Neural progenitor cell (in vitro differentiated cells): ENCODE results near the gene CLCF1. TPM values are rescaled to one million over a fixed set of nuclear protein-coding genes. Genes with fewer than 3 reads are reported as not detected.

Experiments
- DNase-seq: peaks from one replicate; pipeline ENCODE4 v3.0.0-alpha.2; 2016; ENCODE audit warnings: low spot score
- H2AFZ ChIP-seq: fragments of 200-600 bp; sonication (generic); replicated peaks from 2 replicates; pipeline ENCODE4 v1.6.1; 2016; ENCODE audit warnings: antibody characterized with exemption
- H3F3A ChIP-seq: fragments of 200-600 bp; sonication (generic); 2 replicates; pipeline ENCODE4 v1.6.1; 2016; ENCODE audit warnings: antibody characterized with exemption, low read depth
- H3K27ac ChIP-seq: fragments of 200-600 bp; sonication (generic); 2 replicates; pipeline ENCODE4 v1.5.1; 2016; ENCODE audit warnings: mild to moderate bottlenecking
- H3K27me3 ChIP-seq: fragments of 200-600 bp; sonication (generic); 2 replicates; pipeline ENCODE4 v1.6.1; 2016; ENCODE audit warnings: mild to moderate bottlenecking, moderate library complexity
- H3K36me3 ChIP-seq: fragments of 200-600 bp; sonication (generic); 2 replicates; pipeline ENCODE4 v1.5.1; 2016
- H3K4me1 ChIP-seq: fragments of 200-600 bp; sonication (generic); 2 replicates; pipeline ENCODE4 v1.6.1; 2016; ENCODE audit warnings: mixed run types
- H3K4me2 ChIP-seq: fragments of 200-600 bp; sonication (generic); 2 replicates; pipeline ENCODE4 v1.6.1; 2016
- H3K4me3 ChIP-seq: fragments of 200-600 bp; sonication (generic); 2 replicates; pipeline ENCODE4 v1.5.1; 2016
- H3K79me2 ChIP-seq: fragments of 200-600 bp; sonication (generic); 2 replicates; pipeline ENCODE4 v1.6.1; 2016; ENCODE audit warnings: low read depth
- H3K9ac ChIP-seq: fragments of 200-600 bp; sonication (generic); 2 replicates; pipeline ENCODE4 v1.6.1; 2016
- H3K9me3 ChIP-seq: fragments of 200-600 bp; sonication (generic); 2 replicates; pipeline ENCODE4 v1.5.1; 2016; ENCODE audit warnings: low read depth
- H4K20me1 ChIP-seq: fragments of 200-600 bp; sonication (generic); 2 replicates; pipeline ENCODE4 v1.6.1; 2016; ENCODE audit warnings: low read depth
- H3K27ac Mint-ChIP-seq: 3 replicates; pipeline ENCODE4 v1.8.0; 2021; ENCODE audit warnings: mixed read lengths
- H3K27me3 Mint-ChIP-seq: 2 replicates; pipeline ENCODE4 v1.8.0; 2022; ENCODE audit warnings: low read depth, mild to moderate bottlenecking, inconsistent platforms, moderate library complexity, mixed read lengths; ENCODE audit not compliant: insufficient read depth
- H3K36me3 Mint-ChIP-seq: 3 replicates; pipeline ENCODE4 v1.8.0; 2021; ENCODE audit warnings: mixed read lengths
- H3K4me1 Mint-ChIP-seq: 3 replicates; pipeline ENCODE4 v1.8.0; 2021; ENCODE audit warnings: mixed read lengths
- H3K4me3 Mint-ChIP-seq: 3 replicates; pipeline ENCODE4 v1.8.0; 2021; ENCODE audit warnings: mild to moderate bottlenecking, moderate library complexity, mixed read lengths
- H3K9me3 Mint-ChIP-seq: 3 replicates; pipeline ENCODE4 v1.8.0; 2020; ENCODE audit warnings: mixed read lengths
- CTCF ChIP-seq: fragments of 200-600 bp; sonication (generic); IDR thresholded peaks from 2 replicates; pipeline ENCODE4 v1.5.1; 2017; ENCODE audit warnings: antibody characterized with exemption, mild to moderate bottlenecking
- EZH2 ChIP-seq: fragments of 200-600 bp; sonication (generic); IDR thresholded peaks from 2 replicates; pipeline ENCODE4 v1.6.1; 2017; ENCODE audit warnings: antibody characterized with exemption, mild to moderate bottlenecking, moderate library complexity
- EZH2phosphoT487 ChIP-seq: fragments of 200-600 bp; sonication (generic); IDR thresholded peaks from 2 replicates; pipeline ENCODE4 v1.6.1; 2017; ENCODE audit warnings: antibody characterized with exemption
- total RNA-seq: library from RNA; depleted of rRNA; stranded (reverse); fragments of >200 nt; gene quantifications from 2 replicates; pipeline ENCODE4 v1.2.3, GENCODE V29; 2015; ENCODE audit warnings: low replicate concordance

Gene CLCF1
- total RNA-seq, 1 donor from 2014 or later, result 2.0 TPM

DNA sequence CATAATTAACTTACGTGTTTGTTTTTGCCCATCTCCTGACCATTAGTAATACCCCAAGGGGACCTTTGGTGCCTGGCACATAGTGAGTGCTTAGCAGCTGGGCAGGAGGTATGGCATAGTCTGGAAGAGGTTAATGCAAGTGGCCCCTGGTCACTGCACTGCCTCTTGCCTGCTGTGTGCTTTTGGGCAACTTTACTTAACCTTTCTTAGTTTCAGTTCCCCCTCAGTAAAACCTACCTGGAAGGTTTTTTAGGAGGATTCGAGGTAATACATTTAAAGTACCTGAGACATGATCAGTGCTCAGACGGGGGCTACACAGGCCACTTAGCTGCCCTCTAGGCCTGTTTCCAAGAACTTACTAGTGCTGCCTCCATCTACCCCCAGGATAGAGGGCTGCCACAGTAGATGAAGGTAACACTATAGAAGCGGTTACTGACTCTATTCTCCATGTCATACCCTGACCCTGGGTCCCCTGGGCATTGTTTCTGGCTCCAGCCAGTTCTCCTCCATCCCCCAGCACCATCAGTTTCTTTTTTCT lies 23.4 kb downstream of the CLCF1 start:
- H3K27ac ChIP-seq, result no peak overlapping the region
- Mint-ChIP-seq H3K9me3 (no peaks in the 10 kb centered on the region), H3K4me3 (no peak overlapping the region), H3K4me1 (peaks cover 30% of the 10 kb centered on the region), H3K27me3 (peaks cover 2% of the 10 kb centered on the region), H3K27ac (peak overlapping the region; percentile 4), H3K36me3 (no peaks in the 10 kb centered on the region)
- H4K20me1 ChIP-seq, result no peaks in the 10 kb centered on the region
- no peak for DNase-seq
- no peaks in the 10 kb centered on the region for H3K79me2 ChIP-seq
- TF ChIP-seq EZH2phosphoT487 (no peak), EZH2 (no peak), CTCF (no peak)
- H3K9me3 ChIP-seq, result no peaks in the 10 kb centered on the region
- H3K4me1 ChIP-seq, result peaks cover 19% of the 10 kb centered on the region
- H3K27me3 ChIP-seq, result no peaks in the 10 kb centered on the region
- peaks cover 24% of the 10 kb centered on the region for H3F3A ChIP-seq
- H3K4me2 ChIP-seq, result no peak overlapping the region
- no peak overlapping the region for H3K4me3 ChIP-seq
- H3K9ac ChIP-seq, result no peak overlapping the region
- H3K36me3 ChIP-seq, result no peaks in the 10 kb centered on the region
- no peak overlapping the region for H2AFZ ChIP-seq

DNA sequence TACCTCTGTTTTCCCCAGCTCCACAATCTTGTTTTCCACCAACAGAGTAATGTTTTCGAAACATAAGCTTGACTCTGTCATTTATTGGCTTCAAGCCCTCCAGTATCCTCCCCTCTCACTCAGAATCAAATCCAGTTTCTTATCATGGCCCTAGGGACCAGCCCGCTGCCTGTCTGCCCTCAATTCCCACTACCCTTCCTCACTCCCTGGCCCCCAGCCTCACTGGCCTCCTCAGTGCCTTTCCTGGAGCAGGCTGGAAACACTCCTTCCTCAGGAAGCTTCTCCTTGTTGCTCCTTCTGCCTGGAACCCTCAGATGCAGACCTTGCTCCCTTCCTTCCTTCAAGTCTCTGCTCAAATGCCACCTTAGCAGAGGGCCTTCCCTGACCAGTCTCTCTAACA lies 23.9 kb downstream of the CLCF1 start:
- TF ChIP-seq CTCF (no peak), EZH2phosphoT487 (no peak), EZH2 (no peak)
- Histone ChIP-seq H3K4me1 (peaks cover 13% of the 10 kb centered on the region), H3K79me2 (no peaks in the 10 kb centered on the region), H3K4me3 (no peak overlapping the region), H3K36me3 (no peaks in the 10 kb centered on the region), H4K20me1 (no peaks in the 10 kb centered on the region), H3K4me2 (no peak overlapping the region), H3K27me3 (no peaks in the 10 kb centered on the region), H3K9me3 (no peaks in the 10 kb centered on the region), H3K9ac (no peak overlapping the region), H3K27ac (no peak overlapping the region), H2AFZ (no peak overlapping the region), H3F3A (peaks cover 19% of the 10 kb centered on the region)
- no peak overlapping the region for H3K27ac Mint-ChIP-seq
- H3K36me3 Mint-ChIP-seq, result no peaks in the 10 kb centered on the region
- no peaks in the 10 kb centered on the region for H3K9me3 Mint-ChIP-seq
- no peak for DNase-seq
- H3K4me1 Mint-ChIP-seq, result peaks cover 24% of the 10 kb centered on the region
- H3K4me3 Mint-ChIP-seq, result no peak overlapping the region
- H3K27me3 Mint-ChIP-seq, result peaks cover 2% of the 10 kb centered on the region

DNA sequence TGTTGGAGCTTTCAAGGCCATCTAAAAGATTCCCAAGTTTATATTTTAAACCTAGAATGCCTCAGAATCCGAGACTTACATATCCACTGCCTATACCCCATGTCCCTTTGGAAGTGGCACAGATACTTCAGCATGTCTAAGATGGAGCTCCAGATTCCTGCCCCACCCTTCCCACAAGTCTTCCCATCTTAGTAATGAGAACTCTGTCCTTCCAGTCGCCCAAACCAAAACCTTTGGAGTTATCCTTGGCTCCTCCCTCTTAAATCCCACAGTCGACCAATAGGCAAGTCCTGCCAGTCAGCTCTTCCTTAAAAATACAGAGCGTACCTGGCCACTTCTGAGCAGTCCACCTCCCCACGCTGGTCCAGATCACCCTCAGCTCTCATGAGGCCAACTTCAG lies 24.4 kb downstream of the CLCF1 start:
- Histone ChIP-seq H3K36me3 (no peaks in the 10 kb centered on the region), H3F3A (peaks cover 15% of the 10 kb centered on the region), H3K4me1 (peaks cover 9% of the 10 kb centered on the region), H3K4me3 (no peak overlapping the region), H3K9ac (no peak overlapping the region), H4K20me1 (no peaks in the 10 kb centered on the region), H3K9me3 (no peaks in the 10 kb centered on the region), H3K27me3 (no peaks in the 10 kb centered on the region), H3K79me2 (no peaks in the 10 kb centered on the region), H3K27ac (no peak overlapping the region), H2AFZ (no peak overlapping the region), H3K4me2 (no peak overlapping the region)
- no peak for DNase-seq
- Mint-ChIP-seq H3K27ac (no peak overlapping the region), H3K9me3 (no peaks in the 10 kb centered on the region), H3K4me3 (no peak overlapping the region), H3K4me1 (peaks cover 20% of the 10 kb centered on the region), H3K36me3 (no peaks in the 10 kb centered on the region), H3K27me3 (peaks cover 2% of the 10 kb centered on the region)
- no peak for TF ChIP-seq CTCF
- no peak for TF ChIP-seq EZH2
- no peak for TF ChIP-seq EZH2phosphoT487
